ENCODE measurements around the gene S100A10.

DNA sequence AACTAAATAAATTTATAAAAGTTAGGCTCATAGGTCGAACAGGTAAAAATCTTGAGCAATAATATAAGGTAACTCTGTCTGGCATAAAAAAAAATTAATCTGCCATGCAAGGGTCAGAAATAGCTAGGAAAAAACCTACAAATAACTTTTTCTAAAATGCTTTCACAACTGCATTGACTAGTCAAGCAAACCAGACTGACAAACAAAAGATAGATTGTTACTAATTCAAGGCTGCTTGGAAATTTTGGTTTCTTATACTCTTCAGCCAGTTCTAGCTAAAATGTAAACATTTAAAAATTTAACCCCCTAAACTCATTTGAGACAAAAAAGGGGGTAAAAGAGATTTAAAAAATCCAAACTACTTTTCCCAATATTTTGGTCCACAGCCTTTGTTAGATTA, 40.8 kb downstream of the S100A10 start:
- TF ChIP-seq SMC3 (conservative IDR thresholded peaks at IDR 0.05; ENCODE audit: poor library complexity), result no peak
- TF ChIP-seq, protein P1, sequence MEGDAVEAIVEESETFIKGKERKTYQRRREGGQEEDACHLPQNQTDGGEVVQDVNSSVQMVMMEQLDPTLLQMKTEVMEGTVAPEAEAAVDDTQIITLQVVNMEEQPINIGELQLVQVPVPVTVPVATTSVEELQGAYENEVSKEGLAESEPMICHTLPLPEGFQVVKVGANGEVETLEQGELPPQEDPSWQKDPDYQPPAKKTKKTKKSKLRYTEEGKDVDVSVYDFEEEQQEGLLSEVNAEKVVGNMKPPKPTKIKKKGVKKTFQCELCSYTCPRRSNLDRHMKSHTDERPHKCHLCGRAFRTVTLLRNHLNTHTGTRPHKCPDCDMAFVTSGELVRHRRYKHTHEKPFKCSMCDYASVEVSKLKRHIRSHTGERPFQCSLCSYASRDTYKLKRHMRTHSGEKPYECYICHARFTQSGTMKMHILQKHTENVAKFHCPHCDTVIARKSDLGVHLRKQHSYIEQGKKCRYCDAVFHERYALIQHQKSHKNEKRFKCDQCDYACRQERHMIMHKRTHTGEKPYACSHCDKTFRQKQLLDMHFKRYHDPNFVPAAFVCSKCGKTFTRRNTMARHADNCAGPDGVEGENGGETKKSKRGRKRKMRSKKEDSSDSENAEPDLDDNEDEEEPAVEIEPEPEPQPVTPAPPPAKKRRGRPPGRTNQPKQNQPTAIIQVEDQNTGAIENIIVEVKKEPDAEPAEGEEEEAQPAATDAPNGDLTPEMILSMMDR (IDR thresholded peaks at IDR 0.05; ENCODE audit: poor library complexity, severe bottlenecking), result no peak
- TF ChIP-seq EZH2 (IDR thresholded peaks at IDR 0.05; ENCODE audit: borderline replicate concordance, insufficient read depth, low read length, poor library complexity, severe bottlenecking), result no peak
- no peak for TF ChIP-seq RAD21 (conservative IDR thresholded peaks at IDR 0.05)
- TF ChIP-seq EP300 (conservative IDR thresholded peaks at IDR 0.05; ENCODE audit: poor library complexity, severe bottlenecking), result no peak
- no peak for TF ChIP-seq TAF1 (IDR thresholded peaks at IDR 0.05; ENCODE audit: low read depth)
- no peak for TF ChIP-seq POLR2AphosphoS5 (IDR thresholded peaks at IDR 0.05)
- TF ChIP-seq, protein P2, sequence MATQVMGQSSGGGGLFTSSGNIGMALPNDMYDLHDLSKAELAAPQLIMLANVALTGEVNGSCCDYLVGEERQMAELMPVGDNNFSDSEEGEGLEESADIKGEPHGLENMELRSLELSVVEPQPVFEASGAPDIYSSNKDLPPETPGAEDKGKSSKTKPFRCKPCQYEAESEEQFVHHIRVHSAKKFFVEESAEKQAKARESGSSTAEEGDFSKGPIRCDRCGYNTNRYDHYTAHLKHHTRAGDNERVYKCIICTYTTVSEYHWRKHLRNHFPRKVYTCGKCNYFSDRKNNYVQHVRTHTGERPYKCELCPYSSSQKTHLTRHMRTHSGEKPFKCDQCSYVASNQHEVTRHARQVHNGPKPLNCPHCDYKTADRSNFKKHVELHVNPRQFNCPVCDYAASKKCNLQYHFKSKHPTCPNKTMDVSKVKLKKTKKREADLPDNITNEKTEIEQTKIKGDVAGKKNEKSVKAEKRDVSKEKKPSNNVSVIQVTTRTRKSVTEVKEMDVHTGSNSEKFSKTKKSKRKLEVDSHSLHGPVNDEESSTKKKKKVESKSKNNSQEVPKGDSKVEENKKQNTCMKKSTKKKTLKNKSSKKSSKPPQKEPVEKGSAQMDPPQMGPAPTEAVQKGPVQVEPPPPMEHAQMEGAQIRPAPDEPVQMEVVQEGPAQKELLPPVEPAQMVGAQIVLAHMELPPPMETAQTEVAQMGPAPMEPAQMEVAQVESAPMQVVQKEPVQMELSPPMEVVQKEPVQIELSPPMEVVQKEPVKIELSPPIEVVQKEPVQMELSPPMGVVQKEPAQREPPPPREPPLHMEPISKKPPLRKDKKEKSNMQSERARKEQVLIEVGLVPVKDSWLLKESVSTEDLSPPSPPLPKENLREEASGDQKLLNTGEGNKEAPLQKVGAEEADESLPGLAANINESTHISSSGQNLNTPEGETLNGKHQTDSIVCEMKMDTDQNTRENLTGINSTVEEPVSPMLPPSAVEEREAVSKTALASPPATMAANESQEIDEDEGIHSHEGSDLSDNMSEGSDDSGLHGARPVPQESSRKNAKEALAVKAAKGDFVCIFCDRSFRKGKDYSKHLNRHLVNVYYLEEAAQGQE (IDR thresholded peaks at IDR 0.05; ENCODE audit: borderline replicate concordance), result no peak
- no peak for TF ChIP-seq MXI1 (conservative IDR thresholded peaks at IDR 0.05; ENCODE audit: poor library complexity, severe bottlenecking)
